GM21576 (cell line): ENCODE results near the gene ITFG2.
"Not testable (repeated sequence)": the region's sequence is repeated elsewhere in the genome, so short reads cannot be mapped to it uniquely, and the experiment has no call there.

Source experiments
- ATAC-seq: cut with Tn5 transposase; IDR thresholded peaks from one replicate; pipeline ENCODE4 v1.9.1; 2021; ENCODE audit warnings: mild to moderate bottlenecking, moderate library complexity; ENCODE audit not compliant: unreplicated experiment

Gene ITFG2

DNA sequence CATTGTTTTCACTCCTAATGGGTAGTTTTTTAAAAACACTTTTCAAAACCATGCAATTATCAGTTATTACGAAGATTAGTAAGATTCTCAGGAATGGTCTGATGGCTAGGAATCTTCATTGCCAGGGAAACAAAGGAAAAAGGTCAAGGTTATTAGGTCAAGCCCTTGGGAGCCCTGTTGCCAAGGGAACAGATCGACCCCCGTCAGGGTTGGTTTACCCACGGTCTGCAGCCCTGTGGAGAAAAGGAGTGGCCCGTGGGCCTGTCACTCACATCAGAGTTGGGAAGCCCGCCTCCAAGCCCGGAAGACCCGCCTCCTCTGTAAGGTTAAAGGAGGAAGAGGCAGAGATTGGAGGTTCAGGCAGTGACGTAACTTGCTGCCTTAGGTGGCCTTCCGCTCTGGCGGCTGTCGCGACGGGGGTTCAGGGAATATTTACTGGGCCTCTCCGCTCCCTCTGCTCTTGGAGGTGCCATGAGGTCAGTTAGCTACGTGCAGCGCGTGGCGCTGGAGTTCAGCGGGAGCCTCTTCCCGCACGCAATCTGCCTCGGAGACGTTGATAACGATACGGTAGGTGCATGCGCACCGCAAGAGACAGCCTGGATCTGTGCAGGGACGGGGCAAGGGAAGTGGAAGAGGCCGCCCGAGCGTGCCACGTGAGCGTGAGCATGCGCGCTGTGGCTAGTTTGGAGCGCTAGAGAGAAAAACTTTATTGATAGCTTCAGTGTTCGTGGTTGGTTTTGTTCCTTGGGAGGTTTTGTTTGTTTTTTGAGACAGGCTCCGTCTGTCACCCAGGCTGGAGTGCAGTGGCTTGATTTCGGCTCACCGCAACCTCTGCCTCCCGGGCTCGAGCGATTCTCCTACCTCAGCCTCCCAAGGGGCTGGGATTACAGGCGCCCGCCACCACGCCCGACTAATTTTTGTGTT, at the start of gene ITFG2:
ITFG2 (plus strand) TSS at position 379 of the 924 bp plus-strand sequence; CDS start at position 472, 93 bp downstream.
- ATAC-seq: peak; percentile 97

GRCh38 chr12:2764398-2764797, 48.1 kb upstream of the ITFG2 start:
- ATAC-seq: no peak

DNA sequence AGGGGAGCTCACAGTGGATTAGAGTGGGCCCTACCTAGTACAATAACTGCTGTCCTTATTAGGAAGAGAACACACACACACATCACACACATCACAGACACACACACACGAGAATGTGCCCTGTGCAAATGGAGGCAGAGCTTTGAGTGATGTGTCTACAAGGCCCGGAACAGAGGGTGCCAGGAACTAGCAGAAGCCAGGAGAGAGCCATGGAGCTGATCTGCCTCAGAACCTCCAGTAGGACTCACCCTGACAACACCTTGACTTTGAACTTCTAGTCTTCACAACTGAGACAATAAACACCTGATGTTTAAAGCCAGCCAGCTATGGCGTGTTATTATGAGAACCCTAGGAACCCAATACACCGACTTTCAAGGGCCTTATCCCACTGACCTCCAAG, 47.4 kb upstream of the ITFG2 start:
- ATAC-seq: no peak

- no peak for ATAC-seq
Measured at GRCh38 chr12:2765608-2766007, 46.9 kb upstream of the ITFG2 start.

GRCh38 chr12:2768224-2768961, 44.1 kb upstream of the ITFG2 start:
- no peak for ATAC-seq

- ATAC-seq: no peak
Measured at GRCh38 chr12:2769866-2770533, 42.5 kb upstream of the ITFG2 start.

GRCh38 chr12:2770544-2770943, 41.9 kb upstream of the ITFG2 start:
- ATAC-seq: not testable (repeated sequence)

DNA sequence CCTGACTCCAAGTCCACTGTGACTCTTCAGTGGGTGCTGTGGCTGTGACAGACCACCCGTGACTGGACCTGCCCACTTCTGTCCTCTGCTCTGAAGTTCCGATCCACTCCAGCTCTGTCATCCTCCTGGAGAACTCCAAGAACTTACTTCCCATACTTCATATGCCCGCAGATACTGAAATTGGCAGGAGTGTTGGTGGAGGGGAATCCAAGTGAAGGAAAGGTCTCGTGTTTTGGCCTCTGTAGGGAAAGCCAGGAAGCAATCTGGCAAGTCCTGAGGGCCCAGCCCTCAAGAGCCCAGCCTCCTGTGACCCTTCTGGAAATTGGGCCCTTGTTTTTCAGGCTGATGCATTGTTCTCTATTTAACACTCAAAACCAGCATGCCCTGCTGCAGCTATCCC, 40.1 kb upstream of the ITFG2 start:
- no peak for ATAC-seq

- no peak for ATAC-seq
Measured at GRCh38 chr12:2773199-2773875, 39.1 kb upstream of the ITFG2 start.

DNA sequence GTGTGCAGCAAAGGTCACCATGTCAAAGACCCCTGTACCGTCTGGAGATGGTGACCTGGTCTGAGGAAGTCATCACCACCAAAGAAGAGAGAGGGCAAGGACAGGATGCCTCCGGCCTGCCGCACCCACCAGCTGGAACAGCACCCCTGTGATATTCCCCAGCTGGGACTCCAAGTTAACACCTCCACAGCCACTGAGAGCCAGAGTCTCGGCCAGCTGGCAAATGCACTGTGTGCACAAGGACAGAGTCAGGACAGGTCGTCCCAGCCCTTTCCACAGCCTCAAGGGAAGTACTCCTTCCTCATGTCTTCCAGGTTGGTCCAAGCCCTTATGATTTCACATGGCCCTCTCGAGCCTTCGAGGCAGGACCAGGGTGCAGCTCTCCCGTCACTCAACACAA, 37.0 kb upstream of the ITFG2 start:
- no peak for ATAC-seq

DNA sequence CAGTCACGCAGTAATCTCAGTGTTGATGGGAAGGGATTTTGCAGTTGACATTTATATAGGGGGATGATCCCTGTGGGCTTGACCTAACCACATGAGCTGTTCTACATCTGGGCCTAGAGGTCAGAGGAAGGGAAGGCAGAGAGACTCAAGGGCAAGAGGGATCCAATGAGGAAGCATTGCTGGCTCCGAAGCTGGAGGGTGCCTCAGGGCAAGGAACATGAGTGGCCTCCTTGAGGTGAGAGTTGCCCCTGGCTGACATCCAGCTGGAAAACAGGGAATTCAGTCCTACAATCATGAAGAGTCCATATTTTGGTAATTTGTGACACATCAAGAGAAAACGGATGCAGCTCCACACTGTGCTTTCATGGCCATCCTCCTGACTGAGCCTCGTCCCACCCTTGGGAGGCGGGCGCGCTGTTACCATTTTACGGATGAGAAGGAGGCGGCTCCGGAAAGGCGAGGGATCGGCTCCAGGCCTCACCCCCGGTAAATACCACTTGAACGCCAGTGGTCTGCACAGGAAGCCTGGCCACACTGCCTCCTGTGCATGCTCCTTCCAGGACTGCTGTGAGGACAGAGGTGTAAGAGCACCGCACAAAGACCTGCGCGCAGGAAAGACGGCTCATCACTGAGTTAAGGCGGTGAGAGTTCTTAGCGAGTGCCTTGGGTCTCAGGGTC, 36.2 kb upstream of the ITFG2 start:
- no peak for ATAC-seq

DNA sequence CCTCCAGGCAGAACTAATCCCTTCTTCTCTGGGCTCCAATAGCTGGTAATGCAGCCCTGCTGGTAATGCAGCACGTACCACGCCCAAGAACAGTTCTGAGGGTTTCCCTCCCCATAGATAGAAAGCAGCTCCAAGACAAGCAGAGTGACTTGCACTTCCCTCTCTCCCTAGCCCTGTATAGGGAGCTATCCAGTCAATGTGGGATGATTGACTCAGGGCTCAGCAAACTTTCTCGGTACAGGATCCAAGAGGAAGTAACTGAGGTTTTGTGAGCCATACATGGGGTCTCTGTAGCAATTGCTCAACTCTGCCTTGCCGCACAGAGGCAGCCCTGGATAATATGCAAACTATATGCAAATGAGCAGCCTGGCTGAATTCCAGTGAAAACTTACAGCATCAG, 33.2 kb upstream of the ITFG2 start:
- no peak for ATAC-seq

DNA sequence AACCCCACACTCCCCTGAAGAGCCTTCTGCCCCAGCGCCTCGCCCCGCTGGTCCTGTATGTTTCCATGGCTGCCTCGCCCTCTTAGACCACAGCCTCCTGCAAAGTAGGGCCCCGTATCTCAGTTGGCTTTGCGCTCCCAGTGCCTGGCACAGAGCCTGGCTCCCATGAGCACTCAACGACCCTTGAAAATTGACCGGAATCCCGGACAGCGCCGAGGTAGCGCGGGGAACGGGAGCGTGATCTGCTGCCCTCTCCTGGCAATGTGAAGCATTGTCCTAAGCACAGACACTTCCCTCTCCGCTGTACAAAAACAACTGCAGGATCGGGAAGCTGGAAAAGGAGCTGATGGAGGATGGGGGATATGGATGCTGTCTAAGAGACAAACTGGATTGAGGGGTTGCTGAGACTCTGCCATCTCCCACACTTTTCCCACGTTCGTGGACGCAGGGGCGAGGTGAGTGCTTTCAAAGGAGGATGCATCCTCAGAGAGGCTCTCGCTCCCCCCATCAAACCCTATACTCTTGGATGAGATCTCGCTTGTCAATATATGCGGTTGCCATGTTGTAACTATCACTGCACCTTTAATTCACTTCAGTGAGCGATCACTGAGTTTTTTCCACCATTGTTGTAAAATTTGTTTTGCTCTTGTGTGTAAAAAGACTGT, 28.4 kb upstream of the ITFG2 start:
- no peak for ATAC-seq

- no peak for ATAC-seq
Measured at GRCh38 chr12:2785017-2785416, 27.5 kb upstream of the ITFG2 start.

DNA sequence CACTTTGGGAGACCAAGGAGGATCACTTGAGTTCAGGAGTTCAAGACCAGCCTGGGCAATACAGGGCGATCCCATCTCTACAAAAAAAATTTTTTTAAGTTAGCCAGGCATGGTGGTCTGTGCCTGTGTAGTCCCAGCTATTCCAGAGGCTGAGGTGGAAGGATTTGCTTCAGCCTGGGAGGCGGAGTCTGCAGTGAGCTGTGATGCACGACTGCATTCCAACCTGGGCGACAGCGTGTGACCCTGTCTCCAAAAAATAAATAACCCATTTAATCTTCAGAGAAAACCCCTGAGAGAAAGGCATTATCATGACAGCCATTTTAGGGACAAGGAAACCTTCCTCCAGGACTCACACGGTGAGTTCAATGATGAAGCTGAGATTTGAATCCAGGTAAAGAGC, 21.4 kb upstream of the ITFG2 start:
- no peak for ATAC-seq

GRCh38 chr12:2792671-2793500, 19.6 kb upstream of the ITFG2 start:
- no peak for ATAC-seq

GRCh38 chr12:2793561-2793960, 18.9 kb upstream of the ITFG2 start:
- ATAC-seq: no peak

GRCh38 chr12:2794191-2794735, 18.2 kb upstream of the ITFG2 start:
- no peak for ATAC-seq
